ENCODE data around the gene TENM3. TPM values are rescaled to one million over a fixed set of nuclear protein-coding genes. Genes with fewer than 3 reads are reported as not detected.

The TENM3 gene
- total RNA-seq, 4 donors from 2014 or later, result 19.7 to 47.2 (median 33.0) TPM

DNA sequence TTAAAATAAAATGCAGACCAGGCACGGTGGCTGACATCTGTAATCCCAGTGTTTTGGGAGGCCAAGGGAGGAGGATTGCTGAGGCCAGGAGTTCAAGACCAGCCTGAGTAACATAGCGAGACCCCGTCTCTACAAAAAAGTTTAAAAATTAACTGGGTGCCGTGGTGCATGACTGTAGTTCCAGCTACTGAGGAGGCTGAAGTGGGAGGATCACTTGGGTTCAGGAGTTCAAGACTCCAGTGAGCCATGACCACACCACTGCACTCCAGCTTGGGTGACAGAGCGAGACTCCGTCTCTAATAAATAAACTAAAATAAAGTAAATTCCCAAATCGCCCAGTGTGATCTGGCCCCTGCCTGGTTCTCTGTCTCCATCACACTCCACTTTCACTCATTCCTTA, 43.7 kb downstream of the TENM3 start:
- ATAC-seq (ENCODE audit: low FRiP score), result no peak
- TF ChIP-seq, protein P1, sequence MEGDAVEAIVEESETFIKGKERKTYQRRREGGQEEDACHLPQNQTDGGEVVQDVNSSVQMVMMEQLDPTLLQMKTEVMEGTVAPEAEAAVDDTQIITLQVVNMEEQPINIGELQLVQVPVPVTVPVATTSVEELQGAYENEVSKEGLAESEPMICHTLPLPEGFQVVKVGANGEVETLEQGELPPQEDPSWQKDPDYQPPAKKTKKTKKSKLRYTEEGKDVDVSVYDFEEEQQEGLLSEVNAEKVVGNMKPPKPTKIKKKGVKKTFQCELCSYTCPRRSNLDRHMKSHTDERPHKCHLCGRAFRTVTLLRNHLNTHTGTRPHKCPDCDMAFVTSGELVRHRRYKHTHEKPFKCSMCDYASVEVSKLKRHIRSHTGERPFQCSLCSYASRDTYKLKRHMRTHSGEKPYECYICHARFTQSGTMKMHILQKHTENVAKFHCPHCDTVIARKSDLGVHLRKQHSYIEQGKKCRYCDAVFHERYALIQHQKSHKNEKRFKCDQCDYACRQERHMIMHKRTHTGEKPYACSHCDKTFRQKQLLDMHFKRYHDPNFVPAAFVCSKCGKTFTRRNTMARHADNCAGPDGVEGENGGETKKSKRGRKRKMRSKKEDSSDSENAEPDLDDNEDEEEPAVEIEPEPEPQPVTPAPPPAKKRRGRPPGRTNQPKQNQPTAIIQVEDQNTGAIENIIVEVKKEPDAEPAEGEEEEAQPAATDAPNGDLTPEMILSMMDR (IDR thresholded peaks at IDR 0.05), result no peak
- DNase-seq (ENCODE audit: low spot score), result no peak

DNA sequence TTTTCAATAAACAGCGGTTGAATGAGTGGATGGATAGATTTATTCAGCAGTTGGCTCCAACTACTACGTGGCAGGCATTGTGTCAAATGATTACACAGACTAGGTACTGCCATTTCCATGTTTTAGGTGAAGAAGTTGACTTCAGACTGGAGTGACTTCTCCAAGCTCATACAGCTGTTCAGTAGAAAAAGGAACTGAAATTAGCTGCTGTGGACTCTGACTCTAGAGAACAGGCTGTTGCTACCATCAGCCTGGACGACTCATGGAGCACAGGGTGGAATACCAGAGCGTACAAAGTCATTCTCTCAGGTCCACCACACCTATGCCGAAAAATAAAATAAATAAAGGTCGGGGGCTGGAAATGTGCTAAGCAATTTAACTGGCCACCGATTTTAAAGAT, 45.3 kb downstream of the TENM3 start:
- no peak for ATAC-seq (ENCODE audit: low FRiP score)

DNA sequence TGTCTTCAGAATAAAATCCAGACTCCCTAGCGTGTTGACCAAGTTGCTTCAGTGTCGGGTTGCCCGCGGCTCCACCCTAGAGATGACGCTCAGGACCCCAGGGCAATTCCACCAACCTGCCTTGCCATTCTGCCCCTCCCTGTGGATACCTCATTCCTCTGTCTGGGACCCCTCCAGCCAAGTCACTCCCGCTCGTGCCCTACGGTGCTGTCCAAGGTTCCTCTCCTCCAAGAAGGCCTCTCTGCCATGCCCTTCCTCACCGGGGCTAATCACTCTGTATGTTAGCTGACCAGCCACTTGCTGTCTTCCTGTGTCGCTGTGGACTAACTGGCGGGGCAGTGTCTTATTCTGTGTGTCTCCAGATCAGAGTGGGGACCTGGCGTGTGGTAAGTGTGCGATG, 46.6 kb downstream of the TENM3 start:
- TF ChIP-seq, protein P1 (IDR thresholded peaks at IDR 0.05), result no peak
- no peak for ATAC-seq (ENCODE audit: low FRiP score)
- no peak for DNase-seq (ENCODE audit: low spot score)

More for the DNA sequence above, 45.3 kb downstream of the TENM3 start:
- TF ChIP-seq, protein P1 (IDR thresholded peaks at IDR 0.05), result no peak
- no peak for DNase-seq (ENCODE audit: low spot score)

DNA sequence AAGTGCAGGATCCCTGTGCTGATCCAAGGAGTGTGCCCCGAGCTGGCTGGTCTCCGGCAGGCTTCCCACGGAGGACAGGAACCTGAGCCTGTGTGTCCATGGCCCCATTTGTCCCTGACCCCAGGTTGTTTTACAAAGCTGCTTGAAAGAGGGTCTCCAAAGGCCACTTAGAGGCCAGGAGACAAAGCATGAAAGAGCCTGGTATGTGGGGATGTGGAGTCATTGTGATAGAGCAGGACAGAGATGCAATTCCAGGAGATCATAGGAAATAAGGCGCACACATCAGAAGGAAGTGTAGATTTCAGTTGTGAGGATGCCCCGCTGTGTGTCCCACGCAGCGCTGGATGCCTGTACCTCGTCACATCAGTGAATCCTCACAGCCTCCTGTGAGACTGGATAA, 48.0 kb downstream of the TENM3 start:
- ATAC-seq (ENCODE audit: low FRiP score) (no peak), DNase-seq (ENCODE audit: low spot score) (no peak)
- TF ChIP-seq, protein P1 (IDR thresholded peaks at IDR 0.05), result no peak

DNA sequence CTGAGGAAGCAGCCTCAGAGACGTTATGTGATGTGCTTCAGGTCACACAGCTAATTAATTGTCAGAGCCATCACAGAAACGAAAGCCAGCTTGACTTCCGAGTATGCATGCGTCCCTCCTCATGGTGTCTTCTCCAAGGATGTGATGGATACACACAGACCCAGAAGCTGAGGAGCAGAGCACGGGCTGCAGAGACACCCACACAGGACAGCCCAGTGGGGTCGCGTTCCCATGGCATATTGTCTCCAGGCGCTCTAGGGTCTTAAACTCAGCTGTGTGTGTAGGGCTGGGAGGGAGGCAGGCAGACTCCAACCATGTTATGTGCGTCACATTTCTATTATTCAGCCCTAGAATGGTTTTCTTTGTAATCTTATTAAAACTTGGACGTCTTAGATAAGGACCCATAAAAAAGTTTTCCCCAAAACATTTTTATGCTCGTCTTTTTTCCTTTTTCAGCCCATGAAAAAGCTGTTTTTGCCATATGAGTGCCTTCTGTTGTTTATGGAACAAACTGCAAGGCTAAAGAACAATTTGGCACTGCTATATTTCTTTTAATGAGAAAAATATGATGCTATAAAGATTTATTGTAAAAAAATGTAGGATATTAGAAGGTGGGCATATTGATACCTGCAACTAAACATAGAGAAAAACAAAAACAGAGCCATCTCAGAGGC, 48.5 kb downstream of the TENM3 start:
- TF ChIP-seq, protein P1 (IDR thresholded peaks at IDR 0.05), result no peak
- DNase-seq (ENCODE audit: low spot score), result no peak
- no peak for ATAC-seq (ENCODE audit: low FRiP score)

DNA sequence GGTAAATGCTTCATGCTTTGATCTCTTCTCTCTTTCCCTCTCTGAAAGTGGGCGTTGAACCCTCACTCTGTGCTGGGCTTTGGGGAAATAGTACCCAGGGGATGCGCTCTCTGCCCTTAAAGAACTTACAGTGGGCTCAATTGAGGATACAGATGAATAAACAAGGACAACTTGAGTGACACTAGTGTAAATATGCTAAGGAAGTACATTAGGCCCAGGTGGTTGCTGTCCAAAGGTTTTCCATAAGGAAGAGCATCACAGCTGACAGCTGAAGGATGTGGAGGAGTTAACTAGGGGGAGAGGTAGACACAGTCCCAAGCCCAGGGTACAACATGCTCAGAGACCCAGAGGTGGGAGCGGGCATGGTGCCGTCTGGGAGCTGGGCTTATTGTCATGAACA, 49.4 kb downstream of the TENM3 start:
- no peak for ATAC-seq (ENCODE audit: low FRiP score)
- TF ChIP-seq, protein P1 (IDR thresholded peaks at IDR 0.05), result no peak
- DNase-seq (ENCODE audit: low spot score), result no peak

DNA sequence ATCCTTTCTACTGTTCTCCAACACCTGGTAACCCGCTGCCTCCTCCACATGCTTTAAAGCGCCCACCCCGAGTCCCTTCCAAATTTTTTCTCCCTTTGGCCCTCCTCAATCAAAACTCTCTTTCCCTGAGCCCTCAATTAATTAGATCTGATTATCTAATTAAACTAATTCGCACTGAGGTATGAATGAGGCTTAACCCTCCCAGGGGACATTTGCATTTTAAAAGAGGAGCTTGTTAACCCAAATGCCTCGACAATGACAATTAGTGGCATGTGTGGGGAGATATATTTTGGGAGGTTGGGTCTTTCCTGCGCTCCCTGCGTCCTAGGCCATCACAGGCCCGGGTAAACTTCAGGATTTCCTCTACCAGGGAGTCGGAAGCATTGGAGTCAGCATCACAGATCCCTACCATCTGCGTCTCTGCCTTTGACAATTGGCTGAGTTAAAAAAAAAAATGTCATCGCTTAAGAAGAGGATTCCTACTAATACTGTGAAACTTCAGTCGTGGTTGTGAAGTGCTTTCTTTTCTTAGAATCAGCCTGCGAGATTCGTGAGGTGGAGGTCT, 50.6 kb downstream of the TENM3 start:
- TF ChIP-seq, protein P1 (IDR thresholded peaks at IDR 0.05), result no peak
- no peak for DNase-seq (ENCODE audit: low spot score)
- no peak for ATAC-seq (ENCODE audit: low FRiP score)

Data from omental fat pad (tissue), 4 donors.